ENCODE results near the gene YEATS2.
A peak's percentile ranks its signal among the peaks of the same experiment; 100 is the strongest.
"Not testable (repeated sequence)": the region's sequence is repeated elsewhere in the genome, so short reads cannot be mapped to it uniquely, and the experiment has no call there.

Gene YEATS2

DNA sequence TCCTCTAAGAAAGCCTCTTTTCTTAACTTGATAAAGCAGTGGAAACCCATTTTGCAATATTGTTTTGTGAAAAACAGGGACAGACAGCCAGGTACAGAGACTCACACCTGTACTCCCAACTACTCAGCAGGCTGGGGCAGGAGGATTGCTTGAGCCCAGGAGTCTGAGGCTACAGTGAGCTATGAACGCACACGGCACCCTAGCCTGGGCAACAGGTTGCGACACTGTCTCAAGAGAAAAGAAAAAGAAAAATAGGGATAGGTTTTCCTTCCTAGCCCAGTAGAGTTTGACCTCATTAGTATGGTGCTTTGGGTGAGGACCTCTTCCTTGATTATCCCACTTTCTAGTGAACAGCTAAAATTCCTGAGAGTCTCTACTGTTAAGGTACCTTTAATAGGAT is 17.5 kb upstream of the YEATS2 start:
- no peak for DNase-seq (ENCODE audit: low read depth)
- no peak overlapping the region for H3K4me3 ChIP-seq (ENCODE audit: low read depth, low read length)
- TF ChIP-seq, protein P1, sequence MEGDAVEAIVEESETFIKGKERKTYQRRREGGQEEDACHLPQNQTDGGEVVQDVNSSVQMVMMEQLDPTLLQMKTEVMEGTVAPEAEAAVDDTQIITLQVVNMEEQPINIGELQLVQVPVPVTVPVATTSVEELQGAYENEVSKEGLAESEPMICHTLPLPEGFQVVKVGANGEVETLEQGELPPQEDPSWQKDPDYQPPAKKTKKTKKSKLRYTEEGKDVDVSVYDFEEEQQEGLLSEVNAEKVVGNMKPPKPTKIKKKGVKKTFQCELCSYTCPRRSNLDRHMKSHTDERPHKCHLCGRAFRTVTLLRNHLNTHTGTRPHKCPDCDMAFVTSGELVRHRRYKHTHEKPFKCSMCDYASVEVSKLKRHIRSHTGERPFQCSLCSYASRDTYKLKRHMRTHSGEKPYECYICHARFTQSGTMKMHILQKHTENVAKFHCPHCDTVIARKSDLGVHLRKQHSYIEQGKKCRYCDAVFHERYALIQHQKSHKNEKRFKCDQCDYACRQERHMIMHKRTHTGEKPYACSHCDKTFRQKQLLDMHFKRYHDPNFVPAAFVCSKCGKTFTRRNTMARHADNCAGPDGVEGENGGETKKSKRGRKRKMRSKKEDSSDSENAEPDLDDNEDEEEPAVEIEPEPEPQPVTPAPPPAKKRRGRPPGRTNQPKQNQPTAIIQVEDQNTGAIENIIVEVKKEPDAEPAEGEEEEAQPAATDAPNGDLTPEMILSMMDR (conservative IDR thresholded peaks at IDR 0.05; ENCODE audit: low read depth, low read length), result no peak

DNA sequence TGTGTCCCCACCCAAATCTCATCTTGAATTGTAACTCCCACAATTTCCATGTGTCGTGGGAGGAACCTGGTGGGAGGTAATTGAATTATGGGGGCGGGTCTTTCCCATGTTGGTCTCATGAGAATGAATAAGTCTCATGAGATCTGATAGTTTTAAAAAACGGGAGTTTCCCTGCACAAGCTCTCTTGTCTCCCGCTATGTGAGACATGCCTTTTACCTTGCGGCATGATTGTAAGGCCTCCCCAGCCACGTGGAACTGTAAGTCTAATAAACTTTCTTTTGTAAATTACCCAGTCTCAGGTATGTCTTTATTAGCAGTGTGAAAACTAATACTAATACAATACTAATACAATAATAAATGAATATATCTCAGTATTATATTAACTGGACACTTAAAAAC is 9.9 kb upstream of the YEATS2 start:
- H3K4me3 ChIP-seq (ENCODE audit: low read depth, low read length), result no peak overlapping the region
- TF ChIP-seq, protein P1 (conservative IDR thresholded peaks at IDR 0.05; ENCODE audit: low read depth, low read length), result no peak
- DNase-seq (ENCODE audit: low read depth), result no peak

DNA sequence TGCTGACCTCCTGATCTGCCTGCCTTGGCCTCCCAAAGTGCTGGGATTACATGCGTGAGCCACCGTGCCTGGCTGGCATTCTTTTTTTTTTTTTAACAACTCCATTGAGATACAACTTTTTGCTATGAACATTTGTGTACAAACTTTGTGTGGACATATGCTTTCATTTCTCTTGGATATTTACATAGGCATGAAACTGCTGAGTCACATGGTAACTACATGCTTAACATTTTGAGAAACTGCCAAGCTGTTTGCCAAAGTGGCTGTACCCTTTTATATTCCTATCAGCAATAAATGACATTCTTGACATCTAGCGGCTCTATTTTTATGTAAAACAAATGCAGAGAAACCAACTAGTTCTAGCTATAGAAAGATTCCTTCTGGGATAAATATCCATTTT is 8.7 kb upstream of the YEATS2 start:
- no peak overlapping the region for H3K4me3 ChIP-seq (ENCODE audit: low read depth, low read length)
- TF ChIP-seq, protein P1 (conservative IDR thresholded peaks at IDR 0.05; ENCODE audit: low read depth, low read length), result no peak
- DNase-seq (ENCODE audit: low read depth), result peak; percentile 34

DNA sequence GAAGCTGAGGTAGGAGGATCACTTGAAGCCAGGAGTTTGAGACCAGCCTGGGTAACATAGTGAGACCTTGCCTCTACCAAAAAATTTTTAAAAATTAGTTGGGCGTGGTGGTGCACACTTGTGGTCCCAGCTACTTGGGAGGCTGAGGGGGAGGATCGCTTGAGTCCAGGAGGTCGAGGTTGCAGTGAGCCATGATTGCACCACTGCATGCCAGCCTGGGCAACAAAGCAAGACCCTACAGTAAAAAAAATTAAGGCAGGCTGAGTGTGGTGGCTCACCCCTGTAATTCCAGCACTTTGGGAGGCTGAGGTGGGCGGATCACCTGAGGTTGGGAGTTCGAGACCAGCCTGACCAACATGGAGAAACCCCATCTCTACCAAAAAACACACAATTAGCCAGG is 8.0 kb upstream of the YEATS2 start:
- not testable (repeated sequence) for DNase-seq (ENCODE audit: low read depth); H3K4me3 ChIP-seq (ENCODE audit: low read depth, low read length)

DNA sequence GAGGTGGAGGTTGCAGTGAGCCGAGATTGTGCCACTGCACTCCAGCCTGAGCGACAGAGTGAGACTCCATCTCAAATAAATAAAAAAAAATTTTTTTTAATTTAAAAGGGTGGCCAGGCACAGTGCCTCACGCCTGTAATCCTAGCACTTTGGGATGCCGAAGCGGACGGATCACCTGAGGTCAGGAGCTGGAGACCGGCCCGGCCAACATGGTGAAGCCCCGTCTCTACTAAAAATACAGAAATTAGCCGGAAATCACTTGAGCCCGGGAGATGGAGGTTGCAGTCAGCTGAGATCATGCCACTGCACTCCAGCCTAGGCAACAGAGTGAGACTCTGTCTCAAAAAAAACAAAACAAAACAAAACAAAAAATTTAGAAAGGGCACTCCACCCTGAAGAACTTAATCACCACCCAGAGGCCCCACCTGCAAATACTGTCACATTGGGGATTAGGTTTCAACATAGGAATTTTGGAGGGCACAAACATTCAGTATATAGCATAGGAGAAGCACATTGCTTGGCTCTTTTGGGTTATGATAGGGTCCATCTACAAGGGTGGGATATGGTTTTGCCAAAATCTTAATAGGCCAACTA is 7.1 kb upstream of the YEATS2 start:
- H3K4me3 ChIP-seq (ENCODE audit: low read depth, low read length), result no peak overlapping the region
- DNase-seq (ENCODE audit: low read depth), result no peak
- TF ChIP-seq, protein P1 (conservative IDR thresholded peaks at IDR 0.05; ENCODE audit: low read depth, low read length), result no peak

DNA sequence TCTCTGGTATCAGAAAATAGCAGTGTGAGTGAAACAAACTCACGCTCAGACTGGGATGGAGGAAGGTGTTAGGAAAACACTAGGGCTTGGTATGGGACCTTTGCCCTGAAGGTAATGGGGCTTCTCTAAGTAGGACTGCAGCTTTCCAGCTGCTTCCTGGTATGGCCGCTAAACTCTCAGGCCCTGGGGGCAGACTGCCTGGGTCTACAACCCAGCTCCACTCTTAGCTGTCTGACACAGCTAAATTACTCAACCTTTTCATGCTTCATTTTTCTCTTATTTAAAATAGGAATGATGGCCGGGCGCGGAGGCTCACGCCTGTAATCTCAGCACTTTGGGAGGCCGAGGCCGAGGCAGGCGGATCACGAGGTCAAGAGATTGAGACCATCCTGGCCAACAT is 5.2 kb upstream of the YEATS2 start:
- TF ChIP-seq, protein P1 (conservative IDR thresholded peaks at IDR 0.05; ENCODE audit: low read depth, low read length), result no peak
- no peak overlapping the region for H3K4me3 ChIP-seq (ENCODE audit: low read depth, low read length)
- no peak for DNase-seq (ENCODE audit: low read depth)

DNA sequence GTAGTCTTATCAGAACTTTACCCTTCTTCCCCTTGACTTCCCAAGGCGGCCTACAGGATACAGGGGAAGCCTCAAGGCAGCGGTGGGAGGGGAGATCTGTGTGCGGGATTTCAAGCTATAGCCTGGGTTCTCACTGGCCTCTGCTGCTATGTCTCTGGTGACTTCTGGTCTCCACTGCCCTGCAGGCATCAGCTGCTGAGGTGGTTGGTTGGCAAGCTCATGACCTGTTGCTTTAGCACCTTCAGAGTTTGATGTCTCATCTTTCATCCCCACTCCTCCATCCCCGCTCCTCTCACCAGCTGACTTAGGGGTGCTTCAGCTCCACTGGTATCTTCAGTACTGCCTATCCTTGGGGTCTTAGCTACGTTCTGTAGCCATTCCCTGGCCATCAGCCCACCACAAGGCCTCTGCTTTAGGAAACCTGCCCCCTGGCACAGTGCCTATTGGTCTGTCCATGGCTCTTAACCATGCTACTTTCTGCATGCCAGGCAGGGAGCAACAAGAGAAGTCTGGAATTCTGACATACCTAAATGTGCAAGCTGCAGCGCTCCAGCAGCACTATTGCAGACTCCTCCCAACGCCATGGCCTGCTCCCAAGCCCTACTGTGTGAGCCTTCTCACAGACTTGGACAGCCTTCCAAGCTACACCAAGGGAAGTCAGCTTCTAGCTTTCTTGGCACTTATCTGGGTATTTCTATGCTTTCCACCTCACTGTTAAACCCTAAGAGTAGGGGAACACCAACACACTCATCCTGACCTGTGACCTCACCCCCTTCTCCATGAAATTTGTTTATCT is 1.8 kb upstream of the YEATS2 start:
- no peak for DNase-seq (ENCODE audit: low read depth)
- TF ChIP-seq, protein P1 (conservative IDR thresholded peaks at IDR 0.05; ENCODE audit: low read depth, low read length), result no peak
- H3K4me3 ChIP-seq (ENCODE audit: low read depth, low read length), result no peak overlapping the region
